ENCODE data around the gene RNF212B. TPM values are rescaled to one million over a fixed set of nuclear protein-coding genes. Genes with fewer than 3 reads are reported as not detected.
"Not testable (repeated sequence)": the region's sequence is repeated elsewhere in the genome, so short reads cannot be mapped to it uniquely, and the experiment has no call there.

RNF212B gene
- total RNA-seq, 2 experiments from 2014 or later, result not detected

DNA sequence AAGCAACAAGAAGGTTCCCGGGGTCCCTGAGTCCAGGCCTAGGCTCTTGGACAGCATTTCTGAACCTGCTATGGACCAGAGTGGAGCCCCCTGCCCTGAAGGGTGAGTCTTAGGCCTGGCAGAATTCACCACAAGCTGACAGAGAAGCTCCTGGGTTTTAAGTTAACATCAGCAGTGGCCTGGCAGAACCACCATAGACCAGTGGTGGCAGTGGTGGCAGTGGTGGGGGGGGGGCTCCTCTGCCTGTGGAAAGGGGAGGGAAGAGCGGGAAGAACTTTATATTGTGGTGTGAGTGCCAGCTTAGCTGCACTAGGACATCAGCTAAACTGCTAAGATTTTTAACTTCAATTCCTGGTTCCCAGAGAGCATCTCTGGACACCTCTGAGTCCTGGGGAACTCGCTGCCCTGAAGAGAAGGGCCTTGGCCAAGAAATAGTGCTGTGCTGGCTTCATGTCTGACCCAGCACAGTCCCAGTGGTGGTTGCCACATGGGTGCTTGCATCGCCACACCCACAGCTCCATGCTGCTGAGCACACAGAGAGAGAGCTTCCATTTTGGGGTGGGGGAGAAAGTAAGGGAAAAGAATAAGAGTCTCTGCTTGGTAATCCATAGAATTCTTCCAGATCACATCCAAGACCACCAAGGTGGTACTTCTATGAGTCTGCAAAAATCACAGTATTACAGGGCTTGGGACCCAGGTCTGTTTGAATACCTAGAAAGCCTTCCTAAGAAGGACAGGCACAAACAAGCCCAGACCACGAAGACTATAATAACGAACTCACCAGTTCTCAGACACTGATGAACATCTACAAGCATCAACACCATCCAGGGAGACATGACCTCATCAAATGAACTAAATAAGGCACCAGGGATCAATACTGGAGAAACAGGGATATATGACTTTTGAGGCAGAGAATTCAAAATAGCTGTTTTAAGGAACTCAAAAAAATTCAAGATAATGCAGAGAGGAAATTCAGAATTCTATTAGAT, 20.4 kb upstream of the RNF212B start:
- DNase-seq, result no peak
- no peak overlapping the region for H3K4me3 Mint-ChIP-seq
- H3K36me3 Mint-ChIP-seq (ENCODE audit: low read depth), result no peaks in the 10 kb centered on the region
- no peaks in the 10 kb centered on the region for H3K9me3 Mint-ChIP-seq
- POLR2A ChIA-PET, result no interaction called here
- H3K27ac Mint-ChIP-seq, result no peak overlapping the region
- CTCF ChIA-PET, result no interaction called here
- peaks cover 22% of the 10 kb centered on the region for H3K27me3 Mint-ChIP-seq
- no peaks in the 10 kb centered on the region for H3K4me1 Mint-ChIP-seq

DNA sequence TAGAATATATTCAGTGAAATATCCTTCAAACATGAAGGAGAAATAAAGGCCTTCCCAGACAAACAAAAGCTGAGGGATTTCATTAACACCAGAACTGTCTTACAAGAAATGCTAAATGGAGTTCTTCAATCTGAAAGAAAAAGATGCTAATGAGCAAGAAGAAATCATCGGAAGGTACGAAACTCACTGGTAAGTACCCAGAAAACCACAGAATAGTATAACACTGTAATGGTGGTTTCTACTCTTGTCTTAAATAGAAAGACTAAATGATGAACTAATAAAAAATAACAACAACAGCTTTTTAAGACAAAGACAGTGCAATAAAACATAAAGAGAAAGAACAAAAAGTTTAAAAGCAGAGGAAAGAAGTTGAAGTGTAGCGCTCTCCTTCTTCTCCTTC, 18.7 kb upstream of the RNF212B start:
- POLR2A ChIA-PET, result no interaction called here

DNA sequence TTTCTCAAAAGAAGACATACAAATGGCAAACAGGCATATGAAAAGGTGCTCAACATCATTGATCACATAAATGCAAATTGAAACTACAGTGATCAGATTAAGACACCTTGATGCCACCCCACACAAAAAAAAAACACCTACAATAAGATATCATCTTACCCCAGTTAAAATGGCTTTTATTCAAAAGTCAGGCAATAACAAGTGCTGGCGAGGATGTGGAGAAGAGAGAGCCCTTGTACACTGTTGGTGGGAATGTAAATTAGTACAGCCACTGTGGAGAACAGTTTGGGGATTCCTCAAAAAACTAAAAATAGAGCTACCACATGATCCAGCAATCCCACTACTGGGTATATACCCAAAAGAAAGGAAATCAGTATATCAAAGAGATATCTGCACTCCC, 12.8 kb upstream of the RNF212B start:
- H3K4me1 Mint-ChIP-seq; H3K27ac Mint-ChIP-seq; CTCF ChIA-PET; H3K36me3 Mint-ChIP-seq (ENCODE audit: low read depth); POLR2A ChIA-PET; H3K4me3 Mint-ChIP-seq; H3K9me3 Mint-ChIP-seq; DNase-seq: not testable (repeated sequence)
- H3K27me3 Mint-ChIP-seq, result peaks cover 35% of the 10 kb centered on the region

More for the DNA sequence above, 18.7 kb upstream of the RNF212B start:
- Mint-ChIP-seq H3K4me1 (no peaks in the 10 kb centered on the region), H3K27me3 (peaks cover 30% of the 10 kb centered on the region), H3K4me3 (no peak overlapping the region), H3K9me3 (no peaks in the 10 kb centered on the region), H3K27ac (no peak overlapping the region), H3K36me3 (ENCODE audit: low read depth) (no peaks in the 10 kb centered on the region)
- DNase-seq, result no peak
- CTCF ChIA-PET, result no interaction called here

DNA sequence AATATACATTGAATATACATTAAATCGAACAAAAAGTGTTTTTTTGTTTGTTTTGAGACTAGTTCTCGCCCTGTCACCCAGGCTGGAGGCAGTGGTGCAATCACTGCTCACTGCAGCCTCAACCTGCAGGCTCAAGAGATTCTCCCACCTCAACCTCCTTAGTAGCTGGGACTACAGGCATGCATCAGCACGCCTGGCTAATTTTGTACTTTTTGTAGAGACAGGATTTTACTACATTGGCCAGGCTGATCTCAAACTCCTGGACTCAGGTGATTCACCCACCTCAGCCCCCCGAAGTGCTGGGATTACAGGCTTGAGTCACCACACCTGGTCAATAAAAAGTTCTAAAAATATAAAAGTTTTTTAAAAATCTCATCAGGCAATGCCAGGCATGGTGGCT, 10.2 kb upstream of the RNF212B start:
- DNase-seq, result no peak
- ChIA-PET CTCF (no interaction called here), POLR2A (no interaction called here)
- H3K27ac Mint-ChIP-seq, result no peak overlapping the region
- H3K9me3 Mint-ChIP-seq, result no peaks in the 10 kb centered on the region
- no peaks in the 10 kb centered on the region for H3K4me1 Mint-ChIP-seq
- no peak overlapping the region for H3K4me3 Mint-ChIP-seq
- H3K27me3 Mint-ChIP-seq, result peaks cover 19% of the 10 kb centered on the region
- no peaks in the 10 kb centered on the region for H3K36me3 Mint-ChIP-seq (ENCODE audit: low read depth)

DNA sequence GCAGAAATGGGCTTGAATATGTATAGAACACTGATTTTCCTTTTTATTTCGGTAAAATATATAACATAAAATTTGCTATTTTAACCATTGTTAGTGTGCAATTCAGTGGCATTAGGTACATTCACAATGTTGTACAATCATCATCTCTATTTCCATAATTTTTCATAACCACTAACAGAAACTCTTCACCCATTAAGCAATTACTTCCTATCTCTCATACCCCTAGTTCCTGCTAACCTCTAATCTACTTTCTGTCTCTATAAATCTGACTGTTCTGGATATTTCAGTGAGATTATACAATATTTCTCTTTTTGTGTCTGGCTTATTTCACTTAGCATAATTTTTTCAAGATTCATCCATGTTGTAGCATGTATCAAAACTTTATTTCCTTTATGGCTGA, 8.9 kb upstream of the RNF212B start:
- CTCF ChIA-PET, result no interaction called here
- POLR2A ChIA-PET, result no interaction called here

DNA sequence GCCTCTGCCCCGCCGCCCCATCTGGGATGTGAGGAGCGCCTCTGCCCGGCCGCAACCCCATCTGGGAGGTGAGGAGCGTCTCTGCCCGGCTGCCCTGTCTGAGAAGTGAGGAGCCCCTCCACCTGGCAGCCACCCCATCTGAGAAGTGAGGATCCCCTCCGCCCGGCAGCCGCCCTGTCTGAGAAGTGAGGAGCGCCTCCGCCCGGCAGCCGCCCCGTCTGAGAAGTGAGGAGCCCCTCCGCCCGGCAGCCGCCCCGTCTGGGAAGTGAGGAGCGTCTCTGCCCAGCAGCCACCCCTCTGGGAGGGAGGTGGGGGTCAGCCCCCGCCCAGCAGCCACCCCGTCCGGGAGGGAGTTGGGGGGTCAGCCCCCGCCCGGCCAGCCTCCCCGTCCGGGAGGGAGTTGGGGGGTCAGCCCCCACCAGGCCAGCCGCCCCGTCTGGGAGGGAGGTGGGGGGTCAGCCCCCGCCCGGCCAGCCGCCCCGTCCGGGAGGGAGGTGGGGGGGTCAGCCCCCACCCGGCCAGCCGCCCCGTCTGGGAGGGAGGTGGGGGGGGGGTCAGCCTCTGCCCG, 5.4 kb upstream of the RNF212B start:
- CTCF ChIA-PET; H3K36me3 Mint-ChIP-seq (ENCODE audit: low read depth); POLR2A ChIA-PET: not testable (repeated sequence)

More for the DNA sequence above, 8.9 kb upstream of the RNF212B start:
- DNase-seq, result no peak
- H3K27ac Mint-ChIP-seq, result no peak overlapping the region
- no peaks in the 10 kb centered on the region for H3K9me3 Mint-ChIP-seq
- H3K27me3 Mint-ChIP-seq, result peaks cover 16% of the 10 kb centered on the region
- H3K36me3 Mint-ChIP-seq (ENCODE audit: low read depth), result no peaks in the 10 kb centered on the region
- H3K4me3 Mint-ChIP-seq, result no peak overlapping the region
- no peaks in the 10 kb centered on the region for H3K4me1 Mint-ChIP-seq

DNA sequence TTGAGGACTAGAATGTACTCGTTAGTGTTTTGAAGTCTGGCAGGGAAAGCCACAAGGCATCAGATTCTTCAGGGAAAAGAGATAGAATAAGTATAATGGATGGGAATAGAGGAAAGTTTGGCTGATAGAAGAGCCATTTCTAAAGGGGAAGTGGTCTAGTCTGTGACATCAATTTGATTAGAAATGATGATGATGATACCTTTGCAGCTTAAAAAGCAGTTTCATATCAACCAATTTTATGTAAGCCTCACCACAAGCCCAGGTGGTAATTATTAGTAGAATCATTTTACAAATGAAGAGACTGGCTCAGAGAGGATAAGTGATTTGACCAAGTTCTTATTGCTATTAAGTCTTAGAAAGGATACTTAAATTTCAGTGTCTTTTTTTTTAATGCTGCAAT, 2.9 kb downstream of the RNF212B start:
- Mint-ChIP-seq H3K27me3 (peaks cover 35% of the 10 kb centered on the region), H3K27ac (no peak overlapping the region), H3K4me3 (no peak overlapping the region), H3K9me3 (no peaks in the 10 kb centered on the region), H3K36me3 (ENCODE audit: low read depth) (no peaks in the 10 kb centered on the region), H3K4me1 (peaks cover 6% of the 10 kb centered on the region)
- POLR2A ChIA-PET, result no interaction called here
- DNase-seq, result no peak
- CTCF ChIA-PET, result no interaction called here

More for the DNA sequence above, 5.4 kb upstream of the RNF212B start:
- not testable (repeated sequence) for H3K4me1 Mint-ChIP-seq, DNase-seq, H3K9me3 Mint-ChIP-seq, H3K27ac Mint-ChIP-seq, H3K4me3 Mint-ChIP-seq
- H3K27me3 Mint-ChIP-seq, result peaks cover 11% of the 10 kb centered on the region

DNA sequence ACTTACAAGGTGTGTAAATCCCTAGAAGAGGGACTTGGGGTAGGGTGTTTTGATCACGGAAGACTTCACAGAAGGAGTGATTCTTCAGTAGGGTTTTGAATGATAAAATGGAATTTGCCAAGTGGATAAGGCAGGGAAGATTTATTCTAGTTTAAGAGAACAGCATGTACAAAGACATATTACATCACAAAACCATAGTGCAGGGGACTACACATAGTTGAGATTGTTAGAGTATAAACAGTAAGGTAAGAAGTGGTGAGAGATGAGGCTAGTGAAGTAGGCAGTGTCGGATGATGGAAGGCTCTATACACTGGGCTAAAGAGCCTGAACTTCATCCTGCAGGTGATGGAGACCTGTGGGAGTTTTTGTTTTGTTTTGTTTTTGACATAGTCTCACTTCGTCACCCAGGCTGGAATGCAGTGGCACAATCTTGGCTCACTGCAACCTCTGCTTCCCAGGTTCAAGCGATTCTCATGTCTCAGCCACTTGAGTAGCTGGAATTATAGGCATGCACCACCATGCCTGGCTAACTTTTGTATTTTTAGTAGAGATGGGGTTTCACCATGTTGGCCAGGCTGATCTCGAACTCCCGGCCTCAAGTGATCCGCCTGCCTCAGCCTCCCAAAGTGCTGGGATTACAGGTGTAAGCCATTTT, 3.5 kb downstream of the RNF212B start:
- H3K4me1 Mint-ChIP-seq; H3K27ac Mint-ChIP-seq; H3K4me3 Mint-ChIP-seq; H3K36me3 Mint-ChIP-seq (ENCODE audit: low read depth); H3K9me3 Mint-ChIP-seq; POLR2A ChIA-PET; DNase-seq: not testable (repeated sequence)
- CTCF ChIA-PET, result interaction anchor here (0.8 kb wide), 1 partner anchor 10 kb away, joined by 4 read pairs; no protein-coding TSS in a partner anchor
- peaks cover 35% of the 10 kb centered on the region for H3K27me3 Mint-ChIP-seq

DNA sequence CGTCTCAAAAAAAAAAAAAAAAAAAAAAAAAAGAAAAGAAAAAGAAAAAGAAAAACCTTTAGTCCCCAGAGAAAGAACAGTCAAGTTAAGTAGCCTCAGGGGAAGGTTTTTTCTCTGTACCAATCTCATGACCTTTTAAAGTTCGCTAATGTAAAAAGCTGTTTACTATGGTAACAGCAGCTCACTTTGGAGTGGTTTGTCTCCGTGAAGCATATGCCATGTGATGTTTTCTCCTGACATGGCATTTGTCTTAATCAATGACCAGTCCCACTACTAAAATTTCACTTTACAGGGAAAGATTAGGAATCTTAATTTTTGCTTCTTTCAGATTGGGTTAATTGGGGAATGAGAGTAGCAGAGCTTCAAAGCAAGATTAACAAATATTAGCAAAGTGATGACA, 4.3 kb downstream of the RNF212B start:
- peaks cover 6% of the 10 kb centered on the region for H3K4me1 Mint-ChIP-seq
- no peak for DNase-seq
- H3K36me3 Mint-ChIP-seq (ENCODE audit: low read depth), result no peaks in the 10 kb centered on the region
- H3K27me3 Mint-ChIP-seq, result peaks cover 35% of the 10 kb centered on the region
- H3K27ac Mint-ChIP-seq, result no peak overlapping the region
- no peaks in the 10 kb centered on the region for H3K9me3 Mint-ChIP-seq
- no peak overlapping the region for H3K4me3 Mint-ChIP-seq
- ChIA-PET CTCF (interaction anchor here (0.8 kb wide), 1 partner anchor 9 kb away, joined by 4 read pairs; no protein-coding TSS in a partner anchor), POLR2A (interaction anchor here (0.6 kb wide), 2 partner anchors 138 to 191 kb away, joined by 3 read pairs; no protein-coding TSS in a partner anchor)

DNA sequence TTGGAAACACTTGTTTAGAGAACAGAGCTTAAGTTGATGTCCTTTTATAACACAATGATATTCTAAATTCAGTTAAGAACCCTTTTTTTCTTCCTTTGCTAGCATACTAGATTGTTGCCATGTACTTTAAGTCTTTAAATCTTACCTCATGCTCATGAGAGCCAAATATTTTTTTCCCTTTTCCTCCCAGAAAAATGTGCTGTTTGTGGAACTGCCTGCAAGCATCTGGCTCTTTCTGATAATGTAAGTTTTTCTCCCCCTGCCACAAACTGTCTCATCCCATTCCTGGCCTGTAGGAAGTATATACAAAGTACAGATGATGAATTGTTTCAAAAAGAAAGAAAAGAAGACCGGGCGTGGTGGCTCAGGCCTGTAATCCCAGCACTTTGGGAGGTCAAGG, 5.3 kb downstream of the RNF212B start:
- H3K4me1 Mint-ChIP-seq, result peaks cover under 1% of the 10 kb centered on the region
- H3K4me3 Mint-ChIP-seq, result no peak overlapping the region
- ChIA-PET POLR2A (no interaction called here), CTCF (no interaction called here)
- peaks cover 29% of the 10 kb centered on the region for H3K27me3 Mint-ChIP-seq
- H3K9me3 Mint-ChIP-seq, result no peaks in the 10 kb centered on the region
- no peak overlapping the region for H3K27ac Mint-ChIP-seq
- no peaks in the 10 kb centered on the region for H3K36me3 Mint-ChIP-seq (ENCODE audit: low read depth)
- DNase-seq, result no peak

DNA sequence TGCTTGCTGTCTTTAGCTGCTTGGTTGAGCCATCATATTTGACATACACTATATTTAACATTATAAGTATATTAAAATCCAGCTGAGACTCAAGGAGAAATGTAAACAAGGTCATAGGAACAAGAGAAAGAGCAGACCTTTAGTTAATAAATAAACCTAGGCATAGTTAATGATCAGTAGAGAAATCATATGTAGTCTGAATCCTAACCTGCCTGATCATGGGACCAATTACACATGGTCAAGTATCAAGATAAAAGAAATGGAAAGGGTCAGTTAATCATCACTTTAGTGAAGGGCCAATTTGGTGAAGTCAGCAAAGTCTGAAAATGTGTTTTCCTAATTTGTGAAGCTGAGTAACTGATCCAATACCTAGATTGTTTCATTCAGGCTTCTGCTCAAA, 7.5 kb downstream of the RNF212B start:
- H3K27me3 Mint-ChIP-seq, result peaks cover 23% of the 10 kb centered on the region
- no peaks in the 10 kb centered on the region for H3K4me1 Mint-ChIP-seq
- H3K36me3 Mint-ChIP-seq (ENCODE audit: low read depth), result no peaks in the 10 kb centered on the region
- ChIA-PET POLR2A (no interaction called here), CTCF (no interaction called here)
- H3K9me3 Mint-ChIP-seq, result no peaks in the 10 kb centered on the region
- DNase-seq, result no peak
- H3K4me3 Mint-ChIP-seq, result no peak overlapping the region
- no peak overlapping the region for H3K27ac Mint-ChIP-seq

DNA sequence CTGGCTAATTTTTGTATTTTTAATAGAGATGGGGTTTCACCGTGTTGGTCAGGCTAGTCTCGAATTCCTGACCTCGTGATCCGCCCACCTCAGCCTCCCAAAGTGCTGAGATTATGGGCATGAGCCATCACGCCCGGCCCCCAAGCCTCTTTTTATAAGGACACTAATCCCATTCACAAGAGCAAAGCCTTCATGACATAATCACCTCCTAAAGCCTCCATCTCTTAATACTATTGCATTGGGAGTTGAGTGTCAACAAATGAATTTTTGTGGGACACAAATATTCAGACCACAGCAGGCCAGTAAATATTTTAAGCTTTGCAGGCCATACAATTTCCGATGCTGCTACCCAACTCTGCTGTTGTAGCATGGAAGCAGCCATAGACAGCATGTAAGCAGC, 10.9 kb downstream of the RNF212B start:
- Mint-ChIP-seq H3K4me1 (no peaks in the 10 kb centered on the region), H3K4me3 (no peak overlapping the region), H3K36me3 (ENCODE audit: low read depth) (no peaks in the 10 kb centered on the region), H3K9me3 (no peaks in the 10 kb centered on the region), H3K27me3 (peaks cover 37% of the 10 kb centered on the region), H3K27ac (no peak overlapping the region)
- no peak for DNase-seq
- POLR2A ChIA-PET, result no interaction called here
- CTCF ChIA-PET, result no interaction called here

DNA sequence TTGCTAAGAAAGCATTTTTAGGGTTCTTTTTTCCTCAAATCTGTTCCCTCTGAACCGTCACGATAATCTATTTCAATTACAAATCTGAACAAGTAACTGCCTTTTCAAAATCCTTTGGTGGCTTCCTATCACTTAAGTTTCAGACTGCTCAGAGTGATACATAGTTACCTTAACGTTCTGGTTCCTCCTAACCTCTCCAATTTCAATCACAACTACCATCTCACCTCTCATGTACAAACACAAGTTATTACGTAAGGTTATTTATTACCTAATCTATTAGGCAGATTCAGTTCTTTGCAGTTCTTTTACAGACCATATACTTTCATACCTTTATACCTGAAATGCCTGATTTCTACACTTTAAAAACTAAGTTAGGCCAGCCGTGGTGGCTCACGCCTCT, 12.1 kb downstream of the RNF212B start:
- no peaks in the 10 kb centered on the region for H3K9me3 Mint-ChIP-seq
- H3K4me3 Mint-ChIP-seq, result no peak overlapping the region
- POLR2A ChIA-PET, result no interaction called here
- no peaks in the 10 kb centered on the region for H3K4me1 Mint-ChIP-seq
- DNase-seq, result no peak
- CTCF ChIA-PET, result no interaction called here
- no peak overlapping the region for H3K27ac Mint-ChIP-seq
- H3K27me3 Mint-ChIP-seq, result peaks cover 36% of the 10 kb centered on the region
- H3K36me3 Mint-ChIP-seq (ENCODE audit: low read depth), result no peaks in the 10 kb centered on the region

Measured in activated CD4-positive, alpha-beta T cell treated with anti-CD3 and anti-CD28 coated beads, Interleukin-2, amount 10 ng/mL, durations not matched to agents 7 days and 5 days (primary cell).